H1 (cell line): ENCODE data around the gene FAAH. TPM values are rescaled to one million over a fixed set of nuclear protein-coding genes. Genes with fewer than 3 reads are reported as not detected.

ENCODE experiments used
- ATF2 ChIP-seq: IDR thresholded peaks from 2 replicates; pipeline ENCODE4 v1.6.1; 2012; ENCODE audit warnings: low read length, inconsistent platforms
- BACH1 ChIP-seq: IDR thresholded peaks from 2 replicates; pipeline ENCODE4 v1.6.1; 2012; ENCODE audit warnings: low read length, improper control_type of control experiment
- BRCA1 ChIP-seq: IDR thresholded peaks from 2 replicates; pipeline ENCODE4 v1.6.1; 2012; ENCODE audit warnings: low read depth, low read length, improper control_type of control experiment
- CEBPB ChIP-seq: IDR thresholded peaks from 2 replicates; pipeline ENCODE4 v1.6.1; 2012; ENCODE audit warnings: low read depth, low read length
- CREB1 ChIP-seq: IDR thresholded peaks from 2 replicates; pipeline ENCODE4 v1.6.1; 2012; ENCODE audit warnings: inconsistent platforms
- EP300 ChIP-seq, 2 experiments: IDR thresholded peaks; 1 replicate in 1 of 2; 2 replicates in 1 of 2; pipeline ENCODE4 v1.6.1; 2011 to 2012; ENCODE audit warnings: low read depth in 2 of 2, low read length in 2 of 2, mild to moderate bottlenecking in 2 of 2, borderline replicate concordance in 1 of 2, inconsistent platforms in 1 of 2, moderate library complexity in 1 of 2
- FOSL1 ChIP-seq: IDR thresholded peaks from 2 replicates; pipeline ENCODE4 v1.6.1; 2011; ENCODE audit warnings: mild to moderate bottlenecking, low read depth, low read length, moderate library complexity; ENCODE audit not compliant: insufficient read depth
- GABPA ChIP-seq: IDR thresholded peaks from 2 replicates; pipeline ENCODE4 v1.6.1; 2011; ENCODE audit warnings: mild to moderate bottlenecking, low read length, moderate library complexity, borderline replicate concordance; ENCODE audit not compliant: insufficient read depth
- JUN ChIP-seq: IDR thresholded peaks from 2 replicates; pipeline ENCODE4 v1.6.1; 2011; ENCODE audit warnings: low read depth, mild to moderate bottlenecking, improper control_type of control experiment, low read length
- MAFK ChIP-seq: IDR thresholded peaks from 2 replicates; pipeline ENCODE4 v1.6.1; 2012; ENCODE audit warnings: low read depth, mild to moderate bottlenecking, improper control_type of control experiment, low read length
- NANOG ChIP-seq: IDR thresholded peaks from 2 replicates; pipeline ENCODE4 v1.6.1; 2011; ENCODE audit warnings: low read length, low read depth, mild to moderate bottlenecking, inconsistent platforms; ENCODE audit not compliant: insufficient read depth, poor library complexity, severe bottlenecking
- POLR2AphosphoS5 ChIP-seq: IDR thresholded peaks from 2 replicates; pipeline ENCODE4 v1.6.1; 2011; ENCODE audit warnings: low read depth, low read length
- POU5F1 ChIP-seq: IDR thresholded peaks from 2 replicates; pipeline ENCODE4 v1.6.1; 2011; ENCODE audit warnings: low read depth, mild to moderate bottlenecking, low read length, moderate library complexity
- RNF2 ChIP-seq: fragments of 200-900, 300-1000 bp; sonication (generic); IDR thresholded peaks from 2 replicates; pipeline ENCODE4 v1.7.1; 2016; ENCODE audit warnings: borderline replicate concordance, low read depth, mild to moderate bottlenecking, antibody characterized with exemption, low read length; ENCODE audit not compliant: poor library complexity, severe bottlenecking; ENCODE audit errors: missing control alignments
- SIRT6 ChIP-seq: IDR thresholded peaks from one replicate; pipeline ENCODE4 v1.7.1; 2012; ENCODE audit warnings: low read length, inconsistent platforms
- SIX5 ChIP-seq: IDR thresholded peaks from 2 replicates; pipeline ENCODE4 v1.6.1; 2011; ENCODE audit warnings: mild to moderate bottlenecking, low read depth, low read length
- SP1 ChIP-seq: IDR thresholded peaks from 2 replicates; pipeline ENCODE4 v1.6.1; 2011; ENCODE audit warnings: low read depth, low read length
- SP2 ChIP-seq: IDR thresholded peaks from 2 replicates; pipeline ENCODE4 v1.6.1; 2012; ENCODE audit warnings: mild to moderate bottlenecking, low read length, inconsistent platforms
- SUZ12 ChIP-seq: fragments of 200-600 bp; sonication (generic); IDR thresholded peaks from 2 replicates; pipeline ENCODE4 v1.6.1; 2012; ENCODE audit warnings: mild to moderate bottlenecking, inconsistent platforms, low read length, moderate library complexity, mixed read lengths
- TAF1 ChIP-seq: IDR thresholded peaks from 2 replicates; pipeline ENCODE4 v1.6.1; 2011; ENCODE audit warnings: mild to moderate bottlenecking, low read depth, low read length
- TBP ChIP-seq: IDR thresholded peaks from 2 replicates; pipeline ENCODE4 v1.6.1; 2011; ENCODE audit warnings: low read depth, low read length, improper control_type of control experiment
- TEAD4 ChIP-seq: IDR thresholded peaks from 2 replicates; pipeline ENCODE4 v1.6.1; 2012; ENCODE audit warnings: low read depth, low read length, inconsistent platforms, mixed read lengths
- YY1 ChIP-seq: IDR thresholded peaks from 2 replicates; pipeline ENCODE4 v1.6.1; 2011; ENCODE audit warnings: low read depth, mild to moderate bottlenecking, low read length
- polyA plus RNA-seq, 7 experiments: library from polyadenylated mRNA; depleted of rRNA in 3 of 7; stranded (reverse) in 5 of 7; unstranded in 2 of 7; fragments of >200 nt in 5 of 7; fragments of 200-250 nt in 2 of 7; gene quantifications; 1 replicate in 5 of 7; 2 replicates in 1 of 7; 4 replicates in 1 of 7; pipeline versions ENCODE4 v1.2.1 to v1.2.3, GENCODE V29; 2011 to 2013; ENCODE audit warnings: missing spikeins in 2 of 7, mixed read lengths in 2 of 7
- total RNA-seq: library from RNA; stranded (reverse); fragmentation: NEBNext Ultra II Directional; extraction: Animal tissue kit (Norgen Biotek cat#: 25700); gene quantifications from 2 replicates; pipeline ENCODE4 v1.2.1, GENCODE V29; 2021
- TF ChIP-seq, protein P1 (sequence below): IDR thresholded peaks from 2 replicates; pipeline ENCODE4 v1.6.1; 2012; ENCODE audit warnings: inconsistent platforms

The FAAH gene
- total and polyA plus RNA-seq, 2 of the 8 experiments (the other 6 are each of a cell fraction or from before 2014, with no cell fraction given) = 41.2 to 47.3 TPM

- TF ChIP-seq ATF2 (no peak), EP300 (IDR thresholded peaks at IDR 0.05; ENCODE audit: borderline replicate concordance in 1 of 2, low read depth in 2 of 2, low read length in 2 of 2) (no peak), POU5F1 (no peak), SP1 (no peak), NANOG (peak; percentile 81), RNF2 (peak; percentile 39), TEAD4 (no peak), CEBPB (no peak), TBP (no peak), SIX5 (no peak), SIRT6 (no peak), FOSL1 (no peak), POLR2AphosphoS5 (no peak), YY1 (no peak), BACH1 (peak; percentile 4; the same call in 1 of the 2 replicates), BRCA1 (no peak), GABPA (0 out of 2 replicates have a peak, but pooled peaks have one; percentile 5), CREB1 (no peak), TAF1 (no peak), MAFK (no peak), SUZ12 (peak; percentile 75; the same call in 1 of the 2 replicates), JUN (no peak), SP2 (no peak)
- TF ChIP-seq, protein P1, sequence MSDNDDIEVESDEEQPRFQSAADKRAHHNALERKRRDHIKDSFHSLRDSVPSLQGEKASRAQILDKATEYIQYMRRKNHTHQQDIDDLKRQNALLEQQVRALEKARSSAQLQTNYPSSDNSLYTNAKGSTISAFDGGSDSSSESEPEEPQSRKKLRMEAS = no peak
Observed at GRCh38 chr1:46448109-46448911, 54.2 kb downstream of the FAAH start (continued).
